Fibroblast of lung (primary cell): ENCODE measurements around the gene SOX2.

Experiments
- EZH2 ChIP-seq: IDR thresholded peaks from 2 replicates; pipeline ENCODE4 v1.5.1; 2012; ENCODE audit warnings: low read length, control low read depth, mild to moderate bottlenecking; ENCODE audit errors: missing control alignments
- TF ChIP-seq, protein P1 (sequence below), 2 donors: IDR thresholded peaks in 1 of 2; conservative IDR thresholded peaks in 1 of 2; 1 replicate in 1 of 2; 2 replicates in 1 of 2; pipeline ENCODE4 v1.5.1; 2011 to 2012; ENCODE audit warnings: low read length in 2 of 2, control low read depth in 1 of 2, inconsistent platforms in 1 of 2, low read depth in 1 of 2, mild to moderate bottlenecking in 1 of 2

GRCh38 chr3:181693280-181693679 lies 18.4 kb upstream of the SOX2 start:
- TF ChIP-seq, protein P1, sequence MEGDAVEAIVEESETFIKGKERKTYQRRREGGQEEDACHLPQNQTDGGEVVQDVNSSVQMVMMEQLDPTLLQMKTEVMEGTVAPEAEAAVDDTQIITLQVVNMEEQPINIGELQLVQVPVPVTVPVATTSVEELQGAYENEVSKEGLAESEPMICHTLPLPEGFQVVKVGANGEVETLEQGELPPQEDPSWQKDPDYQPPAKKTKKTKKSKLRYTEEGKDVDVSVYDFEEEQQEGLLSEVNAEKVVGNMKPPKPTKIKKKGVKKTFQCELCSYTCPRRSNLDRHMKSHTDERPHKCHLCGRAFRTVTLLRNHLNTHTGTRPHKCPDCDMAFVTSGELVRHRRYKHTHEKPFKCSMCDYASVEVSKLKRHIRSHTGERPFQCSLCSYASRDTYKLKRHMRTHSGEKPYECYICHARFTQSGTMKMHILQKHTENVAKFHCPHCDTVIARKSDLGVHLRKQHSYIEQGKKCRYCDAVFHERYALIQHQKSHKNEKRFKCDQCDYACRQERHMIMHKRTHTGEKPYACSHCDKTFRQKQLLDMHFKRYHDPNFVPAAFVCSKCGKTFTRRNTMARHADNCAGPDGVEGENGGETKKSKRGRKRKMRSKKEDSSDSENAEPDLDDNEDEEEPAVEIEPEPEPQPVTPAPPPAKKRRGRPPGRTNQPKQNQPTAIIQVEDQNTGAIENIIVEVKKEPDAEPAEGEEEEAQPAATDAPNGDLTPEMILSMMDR (conservative IDR thresholded peaks at IDR 0.05 in 1 of 2, IDR thresholded peaks at IDR 0.05 in 1 of 2; ENCODE audit: low read depth in 1 of 2, low read length in 2 of 2), result no peak
- TF ChIP-seq EZH2, result no peak
